Measurements from ENCODE around the gene SMAD5. TPM values are rescaled to one million over a fixed set of nuclear protein-coding genes. Genes with fewer than 3 reads are reported as not detected.

The SMAD5 gene
- total RNA-seq, 1 donor from 2014 or later: 40.1 TPM

DNA sequence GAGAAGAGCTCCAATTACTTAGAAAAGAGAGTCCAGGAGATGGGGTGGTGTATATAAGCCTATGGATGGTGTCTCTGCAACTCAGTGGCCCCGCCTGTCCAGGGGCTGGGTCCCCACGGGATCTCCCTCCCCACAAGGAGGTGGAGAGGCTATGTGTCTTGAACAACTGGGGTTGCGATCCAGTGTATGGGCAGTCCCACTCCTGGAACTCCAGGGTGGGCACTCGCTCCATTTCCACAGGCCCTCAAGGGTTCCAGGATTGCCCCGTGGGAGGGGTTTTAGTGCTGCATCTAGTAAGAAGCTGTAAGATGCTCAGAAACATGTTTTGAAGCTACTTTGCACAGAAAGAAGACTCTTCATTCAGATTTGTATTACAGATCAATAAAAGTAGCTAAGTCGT, 558 bp upstream of the SMAD5 start:
- DNase-seq (ENCODE audit: low read depth): no peak
- TF ChIP-seq, protein P1, sequence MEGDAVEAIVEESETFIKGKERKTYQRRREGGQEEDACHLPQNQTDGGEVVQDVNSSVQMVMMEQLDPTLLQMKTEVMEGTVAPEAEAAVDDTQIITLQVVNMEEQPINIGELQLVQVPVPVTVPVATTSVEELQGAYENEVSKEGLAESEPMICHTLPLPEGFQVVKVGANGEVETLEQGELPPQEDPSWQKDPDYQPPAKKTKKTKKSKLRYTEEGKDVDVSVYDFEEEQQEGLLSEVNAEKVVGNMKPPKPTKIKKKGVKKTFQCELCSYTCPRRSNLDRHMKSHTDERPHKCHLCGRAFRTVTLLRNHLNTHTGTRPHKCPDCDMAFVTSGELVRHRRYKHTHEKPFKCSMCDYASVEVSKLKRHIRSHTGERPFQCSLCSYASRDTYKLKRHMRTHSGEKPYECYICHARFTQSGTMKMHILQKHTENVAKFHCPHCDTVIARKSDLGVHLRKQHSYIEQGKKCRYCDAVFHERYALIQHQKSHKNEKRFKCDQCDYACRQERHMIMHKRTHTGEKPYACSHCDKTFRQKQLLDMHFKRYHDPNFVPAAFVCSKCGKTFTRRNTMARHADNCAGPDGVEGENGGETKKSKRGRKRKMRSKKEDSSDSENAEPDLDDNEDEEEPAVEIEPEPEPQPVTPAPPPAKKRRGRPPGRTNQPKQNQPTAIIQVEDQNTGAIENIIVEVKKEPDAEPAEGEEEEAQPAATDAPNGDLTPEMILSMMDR (IDR thresholded peaks at IDR 0.05; ENCODE audit: insufficient read depth, low read length, poor library complexity, severe bottlenecking): no peak
- Histone ChIP-seq H3K27me3 (ENCODE audit: control insufficient read depth, insufficient read depth, low read length) (no peaks in the 10 kb centered on the region), H3K4me3 (ENCODE audit: low read depth, low read length) (peak overlapping the region; percentile 81), H3K36me3 (ENCODE audit: control insufficient read depth, insufficient read depth, low read length) (no peaks in the 10 kb centered on the region)

DNA sequence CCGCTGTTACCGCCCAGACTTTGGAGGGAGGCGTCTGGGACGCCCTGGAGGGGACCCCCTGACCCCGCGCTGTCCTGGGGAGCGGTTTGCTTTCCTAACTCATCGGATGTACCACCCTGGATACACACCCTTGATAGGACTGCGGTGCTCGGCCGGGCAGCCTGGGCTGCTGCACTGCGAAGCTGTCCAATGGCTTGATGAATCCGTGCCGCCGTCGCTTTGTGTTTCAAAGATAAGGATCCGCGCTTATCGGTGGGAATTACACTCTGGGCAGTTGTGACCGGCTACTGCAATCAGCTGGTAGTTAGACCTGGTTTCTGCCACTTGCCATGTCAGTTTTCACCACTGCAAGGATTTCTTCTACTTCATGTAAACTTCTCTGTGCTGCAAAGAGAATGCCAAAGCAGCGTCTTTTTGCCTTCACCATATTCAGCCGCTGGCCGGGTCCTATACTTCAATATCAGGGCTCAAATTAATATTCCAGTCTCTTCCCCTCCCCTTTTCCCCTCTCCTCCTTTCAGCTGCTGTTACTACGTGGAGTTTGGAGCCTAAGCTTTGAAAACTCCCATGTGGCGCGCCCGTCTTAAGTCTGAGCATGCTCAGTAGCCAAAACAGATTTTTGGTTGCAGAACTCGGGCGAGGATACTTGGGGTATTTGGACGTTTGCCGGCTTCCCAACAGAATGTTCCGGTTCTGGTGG, 727 bp downstream of the SMAD5 start:
- Histone ChIP-seq H3K27me3 (ENCODE audit: control insufficient read depth, insufficient read depth, low read length) (no peaks in the 10 kb centered on the region), H3K4me3 (ENCODE audit: low read depth, low read length) (peak overlapping the region; percentile 81), H3K36me3 (ENCODE audit: control insufficient read depth, insufficient read depth, low read length) (no peaks in the 10 kb centered on the region)
- DNase-seq (ENCODE audit: low read depth): no peak
- TF ChIP-seq, protein P1 (IDR thresholded peaks at IDR 0.05; ENCODE audit: insufficient read depth, low read length, poor library complexity, severe bottlenecking): no peak

DNA sequence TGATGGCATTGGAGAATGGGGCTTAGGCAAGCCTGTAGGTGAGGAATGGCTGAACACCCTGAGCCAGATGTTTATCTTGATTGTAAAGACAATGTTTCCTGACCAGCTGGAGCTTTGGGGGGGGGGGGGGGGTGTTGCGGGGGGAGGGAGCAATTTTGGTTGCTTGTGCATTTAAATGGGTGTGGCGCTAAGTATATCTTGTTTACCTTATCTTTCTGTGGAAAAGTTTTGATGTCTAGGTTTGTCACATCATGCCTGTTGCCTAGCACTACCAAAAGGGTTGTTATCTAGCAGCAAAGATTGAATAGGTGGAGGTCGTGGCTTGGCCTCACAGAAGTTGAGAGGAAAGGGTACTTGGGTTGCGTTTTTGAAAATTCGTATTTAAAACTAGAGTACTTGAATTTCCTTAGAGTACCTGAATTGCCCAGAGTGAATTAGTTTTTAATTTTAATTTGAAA, 1.3 kb downstream of the SMAD5 start:
- H3K36me3 ChIP-seq (ENCODE audit: control insufficient read depth, insufficient read depth, low read length): no peaks in the 10 kb centered on the region
- no peaks in the 10 kb centered on the region for H3K27me3 ChIP-seq (ENCODE audit: control insufficient read depth, insufficient read depth, low read length)
- peak overlapping the region; percentile 81 for H3K4me3 ChIP-seq (ENCODE audit: low read depth, low read length)
- no peak for DNase-seq (ENCODE audit: low read depth)
- TF ChIP-seq, protein P1 (IDR thresholded peaks at IDR 0.05; ENCODE audit: insufficient read depth, low read length, poor library complexity, severe bottlenecking): no peak

DNA sequence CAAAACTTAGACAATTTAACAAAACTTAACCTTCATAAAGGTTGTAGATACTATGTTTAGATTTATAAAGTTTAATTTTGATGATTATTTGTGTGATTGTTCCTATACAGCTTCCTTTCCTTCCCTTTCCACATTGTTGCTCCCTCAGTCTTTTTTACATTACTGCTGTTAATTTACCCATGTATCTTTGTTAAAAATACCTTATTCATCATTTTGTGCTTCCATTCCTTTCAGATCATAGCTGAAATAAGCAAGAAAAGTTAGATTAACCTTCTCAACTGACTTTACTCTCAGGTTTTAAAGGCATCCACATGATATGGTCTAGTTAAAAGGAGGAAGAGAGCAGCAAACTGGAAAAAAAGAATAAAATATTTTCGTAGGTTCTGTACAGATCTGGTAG, 2.0 kb downstream of the SMAD5 start:
- H3K4me3 ChIP-seq (ENCODE audit: low read depth, low read length): no peak overlapping the region
- no peak for DNase-seq (ENCODE audit: low read depth)
- H3K36me3 ChIP-seq (ENCODE audit: control insufficient read depth, insufficient read depth, low read length): no peaks in the 10 kb centered on the region
- H3K27me3 ChIP-seq (ENCODE audit: control insufficient read depth, insufficient read depth, low read length): no peaks in the 10 kb centered on the region
- TF ChIP-seq, protein P1 (IDR thresholded peaks at IDR 0.05; ENCODE audit: insufficient read depth, low read length, poor library complexity, severe bottlenecking): no peak

DNA sequence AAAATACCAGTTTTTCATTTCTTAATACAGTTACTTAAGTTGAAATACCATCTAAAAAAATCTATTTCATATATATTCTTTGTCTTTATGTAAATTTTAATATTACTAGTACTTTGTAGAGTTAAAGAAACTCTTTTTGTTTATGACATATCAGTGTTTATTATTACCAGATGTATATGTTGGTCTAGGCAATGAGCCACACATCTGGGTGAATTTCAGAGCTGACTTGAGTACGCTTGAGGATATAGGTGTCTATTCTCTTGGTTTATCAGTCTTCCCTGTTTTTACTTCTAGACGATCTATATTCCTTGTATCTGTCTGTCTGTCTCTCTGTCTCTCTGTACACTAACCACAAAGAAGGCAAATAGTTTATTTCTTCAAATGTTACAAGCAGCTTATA, 2.9 kb downstream of the SMAD5 start:
- no peaks in the 10 kb centered on the region for H3K27me3 ChIP-seq (ENCODE audit: control insufficient read depth, insufficient read depth, low read length)
- DNase-seq (ENCODE audit: low read depth): no peak
- no peaks in the 10 kb centered on the region for H3K36me3 ChIP-seq (ENCODE audit: control insufficient read depth, insufficient read depth, low read length)
- no peak overlapping the region for H3K4me3 ChIP-seq (ENCODE audit: low read depth, low read length)
- TF ChIP-seq, protein P1 (IDR thresholded peaks at IDR 0.05; ENCODE audit: insufficient read depth, low read length, poor library complexity, severe bottlenecking): no peak
